Measurements from ENCODE around the gene EOLA1.

EOLA1 gene

GRCh38 chrX:149505671-149506070 lies 35.1 kb upstream of the EOLA1 start:
- no peak overlapping the region; the same call in 1 of the 2 replicates for H3K4me3 ChIP-seq (replicated peaks; ENCODE audit: low read depth, low read length)
- DNase-seq (ENCODE audit: extremely low read depth, low read depth): no peak
- TF ChIP-seq CTCF (IDR thresholded peaks at IDR 0.05; ENCODE audit: low read depth, low read length, missing control alignments): no peak

GRCh38 chrX:149506349-149506748 lies 34.5 kb upstream of the EOLA1 start:
- no peak for DNase-seq (ENCODE audit: extremely low read depth, low read depth)
- no peak for TF ChIP-seq CTCF (IDR thresholded peaks at IDR 0.05; ENCODE audit: low read depth, low read length, missing control alignments)
- H3K4me3 ChIP-seq (replicated peaks; ENCODE audit: low read depth, low read length): no peak overlapping the region

DNA sequence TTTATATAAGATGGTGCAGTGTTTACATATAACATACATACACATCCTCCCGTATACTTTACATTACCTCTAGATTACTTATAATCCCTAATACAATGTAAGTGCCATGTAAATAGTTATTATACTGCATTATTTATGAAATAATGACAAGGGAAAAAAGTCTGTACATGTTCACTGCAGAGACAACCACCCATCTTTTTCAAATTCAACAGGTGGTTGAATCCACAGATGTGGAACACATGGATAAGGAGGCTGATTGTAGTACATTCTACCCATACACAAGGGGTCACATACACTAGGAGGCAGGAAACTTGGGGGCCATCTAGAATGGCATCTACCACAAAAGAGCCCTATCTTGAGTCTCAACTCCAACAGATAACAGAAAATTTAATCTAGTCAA lies 32.3 kb upstream of the EOLA1 start:
- H3K4me3 ChIP-seq (replicated peaks; ENCODE audit: low read depth, low read length): no peak overlapping the region
- TF ChIP-seq CTCF (IDR thresholded peaks at IDR 0.05; ENCODE audit: low read depth, low read length, missing control alignments): no peak
- DNase-seq (ENCODE audit: extremely low read depth, low read depth): no peak

- DNase-seq (ENCODE audit: extremely low read depth, low read depth): no peak
- H3K4me3 ChIP-seq (replicated peaks; ENCODE audit: low read depth, low read length): no peak overlapping the region
- no peak for TF ChIP-seq CTCF (IDR thresholded peaks at IDR 0.05; ENCODE audit: low read depth, low read length, missing control alignments)
These were observed 30.4 kb upstream of the EOLA1 start for GRCh38 chrX:149510386-149510785.

GRCh38 chrX:149511081-149511480 lies 29.7 kb upstream of the EOLA1 start:
- no peak overlapping the region for H3K4me3 ChIP-seq (replicated peaks; ENCODE audit: low read depth, low read length)
- no peak for DNase-seq (ENCODE audit: extremely low read depth, low read depth)
- no peak for TF ChIP-seq CTCF (IDR thresholded peaks at IDR 0.05; ENCODE audit: low read depth, low read length, missing control alignments)

DNA sequence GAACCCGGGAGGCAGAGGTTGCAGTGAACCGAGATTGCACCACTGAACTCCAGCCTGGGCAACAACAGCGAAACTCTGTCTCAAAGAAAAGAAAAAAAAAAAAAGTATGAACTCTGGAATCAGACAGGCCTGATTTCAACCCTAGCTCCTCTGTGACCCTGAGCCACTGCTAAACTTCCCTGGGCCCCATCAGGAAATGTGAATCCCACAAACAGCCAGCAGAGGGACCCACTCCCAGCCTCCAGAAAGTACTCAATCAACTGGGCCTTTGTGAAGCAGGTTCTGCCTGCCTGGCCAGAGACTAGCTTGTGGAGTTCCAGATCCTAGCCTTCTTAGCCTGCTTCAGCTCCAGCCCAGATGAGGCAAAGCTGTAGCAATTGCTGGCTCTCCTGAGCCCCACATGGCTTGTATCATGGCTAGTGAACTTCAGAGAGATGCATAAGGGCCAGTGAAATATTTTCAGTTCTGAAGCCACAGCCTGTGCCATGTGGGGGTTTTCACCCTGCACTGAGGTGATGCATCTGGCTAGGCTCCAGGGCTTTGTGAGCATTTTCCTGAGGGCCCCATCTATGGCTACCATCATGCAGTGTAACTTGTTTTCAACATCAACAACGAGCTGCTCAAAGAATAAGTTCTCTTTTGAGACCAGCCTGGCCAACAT lies 28.5 kb upstream of the EOLA1 start:
- peak; percentile 57 for TF ChIP-seq CTCF (IDR thresholded peaks at IDR 0.05; ENCODE audit: low read depth, low read length, missing control alignments)
- H3K4me3 ChIP-seq (replicated peaks; ENCODE audit: low read depth, low read length): no peak overlapping the region
- DNase-seq (ENCODE audit: extremely low read depth, low read depth): no peak
